22Rv1 (cell line): ENCODE data around the gene RPS14.

Experiments used
- CTCF ChIP-seq: fragments of 450-650 bp; IDR thresholded peaks from 2 replicates; pipeline ENCODE4 v1.5.1; 2017; ENCODE audit warnings: mild to moderate bottlenecking
- ZFX ChIP-seq: fragments of 450-650 bp; IDR thresholded peaks from 2 replicates; pipeline ENCODE4 v1.6.1; 2017; ENCODE audit warnings: antibody characterized with exemption, borderline replicate concordance

DNA sequence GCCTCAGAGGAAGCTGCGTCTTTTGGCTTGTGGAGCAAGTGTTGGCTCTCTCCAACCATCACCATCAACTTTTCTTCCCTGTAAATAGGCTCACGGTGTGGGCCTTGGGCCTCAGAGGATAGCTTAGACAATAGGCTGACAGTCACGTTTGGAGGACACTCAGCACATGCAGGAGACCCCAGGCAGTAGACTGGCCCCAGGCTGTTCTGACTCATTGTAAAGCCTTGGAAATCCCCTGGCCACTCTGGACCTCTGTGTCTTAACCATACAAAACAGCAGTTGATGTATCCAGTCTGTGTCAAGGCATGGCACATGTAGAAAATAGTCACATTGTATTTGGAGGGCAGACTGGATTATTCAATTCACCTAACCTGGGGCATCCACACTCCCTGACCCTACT lies 55.4 kb downstream of the RPS14 start:
- TF ChIP-seq CTCF (no peak), ZFX (no peak)
